Mammary epithelial cell (primary cell): ENCODE measurements around the gene TFG.

ENCODE experiments used
- EZH2 ChIP-seq: IDR thresholded peaks from 2 replicates; pipeline ENCODE4 v1.6.1; 2012; ENCODE audit warnings: low read length, inconsistent platforms, borderline replicate concordance
- TF ChIP-seq, protein P1 (sequence below), 2 donors: IDR thresholded peaks in 1 of 2; conservative IDR thresholded peaks in 1 of 2; 2 replicates each; pipeline ENCODE4 v1.5.1; 2011 to 2012; ENCODE audit warnings: inconsistent platforms in 2 of 2, low read length in 2 of 2, mild to moderate bottlenecking in 2 of 2, control low read depth in 1 of 2, low read depth in 1 of 2; ENCODE audit not compliant: insufficient read depth in 1 of 2; ENCODE audit errors: extremely low read depth in 1 of 2

DNA sequence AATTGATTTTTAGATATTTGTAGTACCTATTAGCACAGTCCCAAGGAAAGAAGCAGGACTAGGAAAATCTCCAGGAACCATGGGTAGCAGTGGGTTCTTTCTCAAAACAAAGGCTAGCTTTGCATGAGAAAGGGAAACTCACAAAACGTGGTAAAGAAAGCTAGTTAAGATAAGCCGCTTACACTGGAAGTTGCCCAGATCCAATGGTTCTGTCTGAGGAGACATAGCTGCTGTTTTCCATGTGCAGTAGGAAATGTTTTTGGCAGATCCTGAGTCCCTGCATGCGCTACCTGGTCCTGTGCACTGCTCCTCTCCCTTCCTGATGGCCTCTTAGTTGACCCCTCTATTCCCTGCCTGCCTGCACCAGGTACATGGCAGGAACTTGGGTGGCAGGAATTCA, 60.4 kb downstream of the TFG start:
- TF ChIP-seq, protein P1, sequence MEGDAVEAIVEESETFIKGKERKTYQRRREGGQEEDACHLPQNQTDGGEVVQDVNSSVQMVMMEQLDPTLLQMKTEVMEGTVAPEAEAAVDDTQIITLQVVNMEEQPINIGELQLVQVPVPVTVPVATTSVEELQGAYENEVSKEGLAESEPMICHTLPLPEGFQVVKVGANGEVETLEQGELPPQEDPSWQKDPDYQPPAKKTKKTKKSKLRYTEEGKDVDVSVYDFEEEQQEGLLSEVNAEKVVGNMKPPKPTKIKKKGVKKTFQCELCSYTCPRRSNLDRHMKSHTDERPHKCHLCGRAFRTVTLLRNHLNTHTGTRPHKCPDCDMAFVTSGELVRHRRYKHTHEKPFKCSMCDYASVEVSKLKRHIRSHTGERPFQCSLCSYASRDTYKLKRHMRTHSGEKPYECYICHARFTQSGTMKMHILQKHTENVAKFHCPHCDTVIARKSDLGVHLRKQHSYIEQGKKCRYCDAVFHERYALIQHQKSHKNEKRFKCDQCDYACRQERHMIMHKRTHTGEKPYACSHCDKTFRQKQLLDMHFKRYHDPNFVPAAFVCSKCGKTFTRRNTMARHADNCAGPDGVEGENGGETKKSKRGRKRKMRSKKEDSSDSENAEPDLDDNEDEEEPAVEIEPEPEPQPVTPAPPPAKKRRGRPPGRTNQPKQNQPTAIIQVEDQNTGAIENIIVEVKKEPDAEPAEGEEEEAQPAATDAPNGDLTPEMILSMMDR (conservative IDR thresholded peaks at IDR 0.05 in 1 of 2, IDR thresholded peaks at IDR 0.05 in 1 of 2; ENCODE audit: extremely low read depth in 1 of 2, insufficient read depth in 1 of 2, low read depth in 1 of 2, low read length in 2 of 2) = no peak
- no peak for TF ChIP-seq EZH2
